Measurements from ENCODE around the gene AGRN.
A peak's percentile ranks its signal among the peaks of the same experiment; 100 is the strongest.
"Not testable (repeated sequence)": the region's sequence is repeated elsewhere in the genome, so short reads cannot be mapped to it uniquely, and the experiment has no call there.

AGRN gene

DNA sequence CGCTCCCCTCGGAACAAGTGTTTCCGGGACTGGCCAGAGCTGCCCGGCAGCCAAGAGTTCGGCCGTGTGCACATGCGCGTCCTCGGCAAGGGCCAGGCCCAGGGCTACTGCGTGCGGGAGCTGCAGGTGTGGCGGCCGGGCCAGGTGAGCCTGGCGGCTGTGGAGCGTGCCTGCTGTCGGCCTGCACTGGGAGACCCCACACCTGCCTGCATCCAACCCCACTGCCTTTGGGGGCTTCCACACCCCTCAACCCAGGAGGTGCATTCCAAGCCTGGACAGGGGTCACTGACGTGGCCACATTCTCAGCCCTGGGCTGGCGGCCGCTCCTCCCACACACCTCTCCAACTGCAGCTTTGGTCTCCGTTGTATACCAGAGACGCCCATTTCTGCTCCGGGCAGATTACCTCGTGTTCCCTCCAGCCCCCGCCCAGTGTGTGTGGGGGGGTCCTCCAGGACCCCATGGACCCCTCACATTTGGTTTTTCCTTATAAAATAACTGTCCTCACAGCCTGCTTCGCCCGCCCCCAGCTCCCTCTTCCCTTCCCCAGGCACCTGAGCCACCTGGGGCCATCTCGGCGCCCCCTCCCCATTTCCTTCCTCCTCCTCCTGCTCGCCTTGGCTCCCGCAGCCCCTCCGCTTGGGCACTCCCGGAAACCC lies 48.1 kb downstream of the AGRN start:
- no peak for DNase-seq

DNA sequence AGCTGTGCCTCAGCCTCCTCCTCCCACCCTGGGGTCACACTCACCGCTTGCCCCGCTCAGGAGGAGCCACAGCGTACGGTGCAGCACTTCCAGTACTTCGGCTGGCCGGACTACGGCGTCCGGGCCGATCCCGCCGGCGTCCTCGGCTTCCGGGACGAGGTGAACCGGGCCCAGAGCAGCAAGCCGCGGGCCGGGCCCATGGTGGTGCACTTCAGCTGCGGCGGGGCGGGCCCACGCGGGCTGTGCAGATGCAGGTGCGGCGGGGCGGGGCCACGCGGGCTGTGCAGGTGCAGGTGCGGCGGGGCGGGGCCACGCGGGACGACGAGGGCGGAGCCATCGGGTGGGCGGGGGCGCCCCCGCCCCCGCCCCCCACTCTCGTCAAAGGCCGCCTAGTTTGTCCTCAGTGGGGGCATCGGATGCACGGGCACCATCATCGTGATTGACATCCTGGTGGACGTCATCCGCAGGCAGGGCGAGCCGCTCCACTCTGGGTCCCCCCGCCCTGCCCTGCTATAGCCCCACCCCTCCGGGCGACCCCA lies 48.7 kb downstream of the AGRN start:
- DNase-seq = peak; percentile 27

DNA sequence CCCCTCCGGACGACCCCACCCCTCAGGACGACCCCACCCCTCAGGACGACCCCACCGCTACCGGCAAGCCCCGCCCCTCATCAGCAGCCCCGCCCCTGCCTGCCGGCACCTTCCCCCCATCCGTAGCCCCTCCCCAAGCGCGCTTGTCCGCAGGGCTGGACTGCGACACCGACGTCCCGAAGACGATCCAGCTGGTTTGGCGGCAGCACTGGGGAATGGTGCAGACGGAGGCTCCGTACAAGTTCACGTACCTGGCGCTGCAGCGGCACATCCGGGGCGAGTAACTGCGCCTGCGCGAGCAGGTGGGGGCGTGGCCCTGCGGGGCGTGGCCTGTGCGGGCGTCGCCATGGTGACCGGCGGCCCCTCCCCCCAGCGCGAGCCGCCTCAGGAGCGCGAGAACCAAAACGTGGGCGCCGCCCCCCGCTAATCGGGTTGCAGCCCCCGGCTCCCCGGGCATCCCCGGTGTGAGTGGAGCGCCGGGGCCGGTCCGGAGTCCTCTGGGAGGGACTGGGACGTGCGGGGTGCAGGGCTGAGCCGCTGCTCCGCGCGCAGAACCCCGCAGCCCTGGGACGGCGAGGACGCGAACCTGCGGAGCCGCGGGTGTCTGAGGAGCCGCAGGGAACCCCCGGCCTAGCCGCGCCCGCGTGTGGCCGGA lies 49.3 kb downstream of the AGRN start:
- peak; percentile 92 for DNase-seq

DNA sequence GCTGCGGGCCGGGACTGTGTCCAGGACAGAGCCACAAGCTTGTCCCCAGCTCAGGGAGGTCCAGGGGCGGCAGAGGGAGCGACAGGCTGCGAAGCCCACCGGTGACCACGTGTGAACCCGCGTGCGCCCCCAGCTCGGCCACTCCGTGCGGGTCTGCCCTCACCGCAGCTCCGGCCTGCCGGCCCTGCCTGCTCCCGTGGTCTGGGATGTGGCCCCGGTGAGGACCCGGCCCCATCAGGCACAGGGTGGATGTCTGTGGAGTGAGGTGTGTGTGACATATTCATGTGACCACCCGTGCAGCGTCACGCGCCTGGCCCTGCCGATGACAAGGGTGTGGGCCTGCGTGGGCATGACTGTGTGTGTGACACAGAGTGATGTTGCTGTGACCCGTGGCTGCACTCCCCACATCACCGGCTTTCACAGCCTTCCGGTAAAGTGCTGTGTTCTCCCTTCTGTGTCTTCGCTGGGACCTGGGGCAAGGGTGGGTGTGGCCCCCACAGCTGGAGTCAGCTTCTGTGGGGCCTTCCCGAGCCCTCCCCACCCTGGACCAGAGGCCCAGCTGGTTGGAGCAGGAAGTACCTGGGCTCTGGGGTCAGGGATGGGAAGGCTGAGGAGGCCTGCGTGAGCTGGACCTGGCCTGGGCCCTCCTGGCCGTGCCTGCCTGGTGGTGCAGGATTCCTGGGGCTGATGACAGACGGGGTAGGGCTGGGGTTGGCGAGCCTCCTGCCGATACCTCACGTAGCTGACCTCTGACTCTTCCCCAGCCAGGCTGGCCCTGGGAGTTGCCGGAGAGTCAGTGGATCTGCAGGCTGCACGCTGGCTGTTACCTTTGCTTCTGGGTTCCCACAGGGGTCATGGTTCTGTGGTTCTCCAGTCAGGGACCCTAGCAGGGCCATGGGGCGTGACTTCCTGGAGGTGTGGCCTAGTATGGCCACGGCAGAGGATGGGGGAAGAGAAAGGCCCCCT lies 50.1 kb downstream of the AGRN start:
- no peak for DNase-seq

GRCh38 chr1:1071486-1072298 lies 51.8 kb downstream of the AGRN start:
- DNase-seq = no peak

GRCh38 chr1:1072299-1072848 lies 52.5 kb downstream of the AGRN start:
- no peak for DNase-seq

- no peak for DNase-seq
Observed at GRCh38 chr1:1072849-1073742, 53.2 kb downstream of the AGRN start.

DNA sequence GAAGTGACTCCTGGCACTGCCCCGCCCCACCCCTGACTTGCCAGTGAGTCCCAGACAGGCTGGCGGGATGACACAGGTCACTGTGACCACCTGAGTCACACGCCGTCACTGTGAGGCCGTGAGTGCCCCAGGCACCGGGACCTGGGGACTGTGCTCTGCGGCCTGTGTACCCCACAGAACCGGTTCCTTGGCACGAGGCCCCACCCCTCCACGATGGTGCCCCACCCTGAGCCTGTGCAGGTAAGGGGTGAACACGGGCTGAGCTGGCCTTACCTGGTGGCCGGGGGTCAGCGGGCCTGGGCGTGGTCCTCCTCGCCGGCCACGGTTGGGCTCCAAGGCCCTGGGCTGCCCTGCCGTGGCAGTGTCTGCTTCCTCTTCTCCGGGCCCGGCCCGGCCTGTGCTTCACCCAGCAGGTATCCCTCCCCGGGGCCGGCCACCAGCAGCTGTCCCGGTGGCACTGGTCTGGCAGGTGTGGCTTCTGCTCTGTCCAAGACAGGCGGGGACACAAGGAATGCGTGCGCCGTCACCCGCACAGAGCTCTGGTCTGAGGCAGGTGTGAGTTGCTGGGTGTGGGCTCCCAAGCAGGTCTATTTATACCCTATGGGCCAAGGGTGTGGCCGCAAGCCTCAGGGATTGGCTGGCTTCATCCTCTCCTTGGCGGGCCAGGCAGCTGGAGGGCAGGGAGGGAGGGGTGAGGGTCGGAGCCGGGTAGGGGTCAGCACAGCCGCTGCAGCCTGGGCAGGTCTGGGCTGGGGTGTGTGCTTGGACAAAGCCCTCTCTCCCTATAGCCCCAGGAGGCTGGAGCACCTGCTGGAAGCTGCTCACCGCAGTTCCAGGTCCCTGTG lies 54.0 kb downstream of the AGRN start, which contains the start of gene RNF223:
TSS of gene RNF223 (minus strand) at position 564 of the 845 bp plus-strand sequence. CDS start 1,740 bp downstream, outside the sequence.
- no peak for DNase-seq

GRCh38 chr1:1074631-1075147 lies 54.8 kb downstream of the AGRN start:
- DNase-seq = no peak

DNA sequence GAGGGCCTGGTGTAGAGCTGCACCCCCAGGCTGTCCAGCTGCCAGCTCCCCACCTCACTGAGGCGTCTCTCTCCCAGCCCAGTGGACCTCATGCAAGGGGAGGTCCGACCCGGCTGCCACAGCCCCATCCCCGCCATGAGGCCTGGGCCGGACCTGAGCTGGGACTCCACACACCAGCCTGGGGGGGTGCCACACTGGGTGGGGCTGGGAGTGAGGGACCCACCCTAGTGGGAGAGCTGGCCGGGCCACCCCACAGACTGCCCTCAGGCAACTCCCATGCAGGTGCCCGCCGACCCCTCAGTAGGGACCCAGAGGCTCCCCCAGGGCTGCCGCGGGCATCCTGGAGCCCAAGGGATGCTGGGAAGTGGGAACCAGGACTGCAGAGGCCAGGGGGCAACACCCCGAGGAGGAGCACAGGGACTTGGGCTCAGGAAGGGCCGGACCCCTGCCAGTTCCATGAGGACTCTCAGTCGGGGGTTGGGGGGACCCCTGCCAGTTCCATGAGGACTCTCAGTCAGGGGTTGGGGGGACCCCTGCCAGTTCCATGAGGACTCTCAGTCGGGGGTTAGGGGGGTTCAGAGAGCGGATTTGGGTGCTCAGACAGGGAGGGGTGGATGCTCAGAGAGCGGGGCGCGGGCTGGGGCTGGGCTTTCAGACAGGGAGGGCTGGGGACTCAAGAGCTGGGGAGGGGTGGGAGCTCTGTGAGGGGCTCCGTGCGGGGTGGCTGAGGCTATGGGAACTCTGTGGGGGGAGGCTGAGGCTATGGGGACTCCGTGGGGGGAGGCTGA lies 55.4 kb downstream of the AGRN start:
- no peak for DNase-seq

GRCh38 chr1:1077396-1077795 lies 57.5 kb downstream of the AGRN start:
- DNase-seq = not testable (repeated sequence)

GRCh38 chr1:1079408-1080121 lies 59.6 kb downstream of the AGRN start:
- peak; percentile 41 for DNase-seq

GRCh38 chr1:1080122-1080757 lies 60.3 kb downstream of the AGRN start:
- peak; percentile 39 for DNase-seq

- DNase-seq = no peak
Observed at GRCh38 chr1:1080951-1081310, 61.0 kb downstream of the AGRN start.

DNA sequence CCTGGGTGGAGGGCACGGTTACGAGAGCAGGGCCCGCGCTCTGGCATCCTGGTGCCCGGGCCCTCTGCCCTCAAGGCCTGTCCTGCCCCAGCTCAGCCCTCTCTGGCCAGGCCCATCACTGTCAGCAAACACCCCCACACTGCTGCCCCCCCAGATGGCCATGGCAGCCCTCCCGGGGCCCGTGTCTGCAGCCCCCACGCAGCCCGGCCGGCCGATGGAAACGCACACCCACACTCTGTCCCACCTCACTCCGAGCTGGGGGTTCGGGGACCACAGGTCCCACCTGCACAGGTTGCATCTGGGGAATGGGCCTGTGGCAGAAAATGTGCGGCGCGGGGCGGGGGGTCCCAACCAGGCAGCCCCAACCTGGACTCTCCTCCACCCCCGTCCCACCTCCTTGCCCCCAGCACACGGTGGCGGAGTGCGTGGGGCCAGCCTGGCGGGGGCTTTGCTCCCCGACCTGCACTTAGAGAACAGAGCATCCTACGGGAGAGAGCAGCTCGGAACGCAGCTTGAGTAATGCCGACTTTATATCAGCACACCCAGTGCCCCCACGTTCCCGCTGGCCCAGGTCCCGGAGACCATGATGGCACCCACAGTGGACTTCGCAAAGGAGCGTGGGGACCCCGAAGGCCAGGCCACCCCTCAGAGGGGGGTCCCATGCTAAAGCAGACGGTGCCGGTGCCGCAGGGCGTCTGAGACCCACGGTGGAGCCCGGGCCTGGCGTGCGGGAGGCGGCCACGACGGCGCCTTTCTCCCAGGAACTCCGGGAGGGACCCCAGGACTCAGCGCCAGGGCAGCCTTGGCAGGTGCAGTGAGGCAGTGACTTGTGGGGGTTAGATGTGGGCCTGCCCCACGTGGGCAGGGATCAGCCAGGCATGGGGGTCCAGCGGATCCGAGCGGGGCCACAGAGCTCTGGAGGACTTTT lies 61.7 kb downstream of the AGRN start:
- no peak for DNase-seq

DNA sequence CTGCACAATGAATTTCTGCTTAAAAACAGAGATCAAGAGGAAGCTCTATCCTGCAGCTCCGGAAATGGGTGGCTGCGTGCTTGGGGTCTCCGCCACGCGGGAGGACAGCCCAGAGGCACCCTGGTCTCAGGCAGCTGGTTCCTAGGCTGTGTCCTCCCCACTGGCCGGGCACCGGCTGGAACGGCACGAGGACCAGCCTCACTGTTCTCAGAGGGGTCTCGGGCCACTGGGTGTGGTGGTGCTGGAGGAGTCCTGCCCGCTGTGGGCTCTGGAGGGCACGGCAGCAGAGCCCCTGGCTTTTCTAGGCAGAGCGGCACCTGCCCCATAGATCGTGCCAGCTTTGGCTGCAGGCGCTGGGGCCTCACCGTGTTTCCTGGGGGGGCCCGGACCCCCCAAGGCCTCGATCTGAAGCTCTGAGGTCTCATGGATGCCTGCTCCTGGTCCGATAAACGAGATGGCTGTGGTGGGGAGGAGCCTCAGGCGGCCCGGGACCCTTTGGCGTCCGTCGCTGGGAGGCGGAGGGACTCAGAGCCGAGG lies 62.4 kb downstream of the AGRN start:
- no peak for DNase-seq

All from activated CD4-positive, alpha-beta T cell treated with anti-CD3 and anti-CD28 coated beads, Interleukin-2, Interleukin-6, amounts not matched to agents 100 ng/mL and 50 ng/mL, durations not matched to agents 16 hours and 8 hours (primary cell).